Right lobe of liver (tissue), 6 donors: ENCODE measurements around the gene LYPD6. TPM values are rescaled to one million over a fixed set of nuclear protein-coding genes. Genes with fewer than 3 reads are reported as not detected.

Experiments used
- ATAC-seq, 4 donors: fragments of 200-7000 bp; cut with Tn5 transposase; one replicate each; pipeline ENCODE4 v1.9.1; 2020; ENCODE audit warnings: mild to moderate bottlenecking in 4 of 4, moderate library complexity in 4 of 4
- DNase-seq, 3 donors: peaks; one replicate each; pipeline ENCODE4 v3.0.0-alpha.2; 2020
- H3K27ac ChIP-seq, 3 donors: fragments of 200-600 bp; one replicate each; pipeline ENCODE4 v1.8.0; 2022
- H3K27me3 ChIP-seq, 2 donors: fragments of 200-600 bp; one replicate each; pipeline ENCODE4 v1.8.0; 2022
- H3K36me3 ChIP-seq, 4 donors: fragments of 200-600 bp; sonication (generic) in 1 of 4; one replicate each; pipeline versions ENCODE4 v1.5.1 to v1.8.0; 2017 to 2022; ENCODE audit warnings: control low read depth in 1 of 4
- H3K4me1 ChIP-seq, 4 donors: fragments of 200-600 bp; sonication (generic) in 1 of 4; one replicate each; pipeline versions ENCODE4 v1.5.1 to v1.8.0; 2017 to 2022; ENCODE audit warnings: control low read depth in 1 of 4
- H3K4me3 ChIP-seq, 3 donors: fragments of 200-600 bp; one replicate each; pipeline ENCODE4 v1.8.0; 2022
- H3K9me3 ChIP-seq, 4 donors: fragments of 200-600 bp; sonication (generic) in 1 of 4; one replicate each; pipeline versions ENCODE4 v1.5.1 to v1.8.0; 2017 to 2022; ENCODE audit warnings: control low read depth in 1 of 4
- POLR2A ChIP-seq: fragments of 450-650 bp; IDR thresholded peaks from one replicate; pipeline ENCODE4 v1.6.1; 2017; ENCODE audit warnings: antibody characterized with exemption, mild to moderate bottlenecking
- WGBS: methylation state at CpG from one replicate; pipeline ENCODE4 v1.1.6; 2018; ENCODE audit warnings: low coverage, low lambda C conversion rate; ENCODE audit not compliant: insufficient coverage; ENCODE audit errors: missing lambda C conversion rate; 5-methylcytosine and 5-hydroxymethylcytosine counted together
- intact Hi-C, 2 donors: fragments of 100-400 bp; cut with DNase I; formaldehyde crosslinking; loops; one replicate each; pipeline versions ENCODE4 v1.11.2 to v1.14.1; 2022
- total RNA-seq, 6 experiments: library from RNA; depleted of rRNA in 2 of 6; stranded (reverse); fragments of >200 nt in 2 of 6; fragmentation: NEBNext Ultra II Directional in 3 of 6; extraction: Animal tissue kit (Norgen Biotek cat#: 25700) in 3 of 6; gene quantifications; one replicate each; pipeline versions ENCODE4 v1.1.0 to v1.2.4, GENCODE V29; 2016 to 2023
- TF ChIP-seq, protein P1 (sequence below), 4 donors: fragments of 200-600 bp in 3 of 4; fragments of 450-650 bp in 1 of 4; IDR thresholded peaks; one replicate each; pipeline versions ENCODE4 v1.5.1 to v1.8.0; 2016 to 2022; ENCODE audit warnings: antibody characterized with exemption in 4 of 4, mild to moderate bottlenecking in 2 of 4
- donor health status: DM: no; HTN: yes; CAD: no.
- donor health status: DM: no; HTN: no; CAD: no.
- donor health status: DM: no; HTN: no; CAD: no.
- donor health status: DM: no; HTN: yes; CAD: no.
- donor health status: DM: no; HTN: yes; CAD: no.

The LYPD6 gene
- total RNA-seq, 6 experiments from 2014 or later = 0.04 to 0.26 (median 0.12) TPM; not detected in 2

DNA sequence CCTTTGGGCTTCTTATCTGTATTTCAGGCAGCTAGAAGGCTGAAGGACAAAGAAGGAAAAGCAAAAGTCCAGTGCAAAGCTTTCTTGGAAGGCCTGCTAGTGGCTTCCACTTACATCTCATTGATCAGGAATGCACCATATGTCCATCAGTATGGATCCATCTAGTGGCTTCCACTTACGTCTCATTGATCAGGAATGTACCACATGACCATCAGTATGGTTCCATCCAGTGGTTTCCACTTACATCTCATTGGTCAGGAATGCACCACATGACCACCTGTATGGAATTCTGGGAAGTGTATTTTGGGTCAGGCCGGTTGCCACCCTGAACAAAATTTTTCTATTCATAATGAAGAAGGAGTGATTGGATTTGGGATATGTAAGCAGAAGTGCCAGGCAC, 70.6 kb downstream of the LYPD6 start:
- 83% methylated on average over 2 of the region's 2 CpGs for WGBS
- intact Hi-C loops = no loop called here
- DNase-seq = no peak

DNA sequence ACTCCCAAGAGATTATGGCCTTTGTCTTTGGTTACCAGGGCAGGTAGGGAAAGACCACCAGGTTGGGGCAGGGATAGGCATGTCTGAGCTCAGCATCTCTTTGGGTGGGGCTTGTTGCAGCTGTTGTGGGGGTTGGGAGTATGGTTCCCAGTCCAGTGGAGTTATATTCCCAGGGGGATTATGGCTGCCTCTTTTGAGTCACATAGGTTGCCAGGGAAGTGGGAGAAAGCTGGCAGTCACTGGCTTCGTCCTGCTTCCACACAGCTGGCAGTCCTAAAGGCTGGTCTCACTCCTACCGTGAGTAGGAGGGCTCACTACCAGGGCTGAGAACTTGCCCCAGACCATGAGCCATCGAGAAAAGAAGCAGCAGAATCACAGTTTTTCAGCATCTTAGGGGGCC, 79.1 kb downstream of the LYPD6 start:
- intact Hi-C loops = no loop called here
- no peaks in the 10 kb centered on the region for H3K9me3 ChIP-seq
- ATAC-seq (no peak), DNase-seq (no peak)
- no peaks in the 10 kb centered on the region for H3K36me3 ChIP-seq
- H3K27ac ChIP-seq = no peak overlapping the region
- H3K4me1 ChIP-seq = peaks cover 0 to 8% (median 0%) of the 10 kb centered on the region in 4 donors
- WGBS = 100% methylated on average over 1 of the region's 3 CpGs
- H3K4me3 ChIP-seq = no peak overlapping the region
- TF ChIP-seq, protein P1, sequence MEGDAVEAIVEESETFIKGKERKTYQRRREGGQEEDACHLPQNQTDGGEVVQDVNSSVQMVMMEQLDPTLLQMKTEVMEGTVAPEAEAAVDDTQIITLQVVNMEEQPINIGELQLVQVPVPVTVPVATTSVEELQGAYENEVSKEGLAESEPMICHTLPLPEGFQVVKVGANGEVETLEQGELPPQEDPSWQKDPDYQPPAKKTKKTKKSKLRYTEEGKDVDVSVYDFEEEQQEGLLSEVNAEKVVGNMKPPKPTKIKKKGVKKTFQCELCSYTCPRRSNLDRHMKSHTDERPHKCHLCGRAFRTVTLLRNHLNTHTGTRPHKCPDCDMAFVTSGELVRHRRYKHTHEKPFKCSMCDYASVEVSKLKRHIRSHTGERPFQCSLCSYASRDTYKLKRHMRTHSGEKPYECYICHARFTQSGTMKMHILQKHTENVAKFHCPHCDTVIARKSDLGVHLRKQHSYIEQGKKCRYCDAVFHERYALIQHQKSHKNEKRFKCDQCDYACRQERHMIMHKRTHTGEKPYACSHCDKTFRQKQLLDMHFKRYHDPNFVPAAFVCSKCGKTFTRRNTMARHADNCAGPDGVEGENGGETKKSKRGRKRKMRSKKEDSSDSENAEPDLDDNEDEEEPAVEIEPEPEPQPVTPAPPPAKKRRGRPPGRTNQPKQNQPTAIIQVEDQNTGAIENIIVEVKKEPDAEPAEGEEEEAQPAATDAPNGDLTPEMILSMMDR (IDR thresholded peaks at IDR 0.05) = no peak
- no peak for TF ChIP-seq POLR2A
- no peaks in the 10 kb centered on the region for H3K27me3 ChIP-seq

More for the DNA sequence above, 70.6 kb downstream of the LYPD6 start:
- ATAC-seq = no peak
- Histone ChIP-seq H3K36me3 (no peaks in the 10 kb centered on the region), H3K27me3 (no peaks in the 10 kb centered on the region), H3K27ac (no peak overlapping the region), H3K9me3 (no peaks in the 10 kb centered on the region), H3K4me1 (no peaks in the 10 kb centered on the region), H3K4me3 (no peak overlapping the region)
- TF ChIP-seq, protein P1 (IDR thresholded peaks at IDR 0.05) = no peak
- no peak for TF ChIP-seq POLR2A

GRCh38 chr2:149410701-149411484, 80.5 kb downstream of the LYPD6 start:
- ATAC-seq (no peak), DNase-seq (no peak)
- Histone ChIP-seq H3K9me3 (no peaks in the 10 kb centered on the region), H3K27me3 (no peaks in the 10 kb centered on the region), H3K27ac (no peak overlapping the region), H3K36me3 (no peaks in the 10 kb centered on the region), H3K4me3 (no peak overlapping the region), H3K4me1 (peaks cover 0 to 8% (median 0%) of the 10 kb centered on the region in 4 donors)
- 92% methylated on average over 6 of the region's 6 CpGs for WGBS
- TF ChIP-seq, protein P1 (IDR thresholded peaks at IDR 0.05) = no peak
- no peak for TF ChIP-seq POLR2A
- intact Hi-C loops = no loop called here

DNA sequence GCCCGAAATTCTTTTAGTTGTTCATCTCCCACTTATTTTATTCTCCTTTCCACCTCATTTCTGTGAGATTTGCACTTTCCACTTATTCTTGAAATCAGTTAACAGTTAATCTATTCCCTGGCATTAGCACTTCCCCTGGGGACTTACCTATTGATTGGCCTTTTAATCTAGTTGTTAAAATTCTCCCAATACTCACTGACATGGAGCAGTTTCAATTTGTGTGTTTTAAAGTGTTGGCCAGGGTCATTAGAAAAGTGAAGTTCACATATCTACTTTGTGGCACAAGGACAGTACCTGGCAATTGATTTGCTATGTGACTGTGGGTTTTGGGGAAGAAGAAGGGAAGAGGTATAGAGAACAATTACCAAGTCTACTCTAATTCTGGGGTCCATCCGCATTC, 83.1 kb downstream of the LYPD6 start:
- peaks cover 0 to 8% (median 0%) of the 10 kb centered on the region in 4 donors for H3K4me1 ChIP-seq
- WGBS = 77% methylated on average over 2 of the region's 2 CpGs
- H3K36me3 ChIP-seq = no peaks in the 10 kb centered on the region
- H3K9me3 ChIP-seq = no peaks in the 10 kb centered on the region
- ATAC-seq (peak in 3 of 4 donors; percentile 51 to 56 (median 53)), DNase-seq (no peak)
- no peak overlapping the region for H3K4me3 ChIP-seq
- no peak for TF ChIP-seq POLR2A
- TF ChIP-seq, protein P1 (IDR thresholded peaks at IDR 0.05) = no peak
- intact Hi-C loops = no loop called here
- no peak overlapping the region for H3K27ac ChIP-seq
- H3K27me3 ChIP-seq = no peaks in the 10 kb centered on the region
